ENCODE data around the gene PRDM10.

DNA sequence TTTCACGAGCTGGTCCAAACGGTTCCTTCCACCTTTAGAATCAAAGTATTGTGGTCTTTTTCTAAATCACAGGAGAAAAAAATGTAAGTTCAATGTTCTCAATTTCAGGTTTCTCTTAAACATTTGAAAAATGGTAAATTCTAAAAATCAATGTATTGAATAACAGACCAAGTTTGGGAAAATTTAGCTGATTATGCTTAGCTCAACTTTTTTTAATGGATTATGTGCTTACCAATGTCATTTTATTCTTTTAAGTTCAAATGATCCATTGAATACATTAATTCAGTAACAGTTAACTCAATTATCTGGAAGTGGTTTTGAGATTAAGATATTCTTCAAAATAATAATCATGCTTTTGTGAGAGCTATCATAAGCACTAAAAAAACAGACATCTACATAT is 5.1 kb downstream of the PRDM10 start:
- TF ChIP-seq, protein P1, sequence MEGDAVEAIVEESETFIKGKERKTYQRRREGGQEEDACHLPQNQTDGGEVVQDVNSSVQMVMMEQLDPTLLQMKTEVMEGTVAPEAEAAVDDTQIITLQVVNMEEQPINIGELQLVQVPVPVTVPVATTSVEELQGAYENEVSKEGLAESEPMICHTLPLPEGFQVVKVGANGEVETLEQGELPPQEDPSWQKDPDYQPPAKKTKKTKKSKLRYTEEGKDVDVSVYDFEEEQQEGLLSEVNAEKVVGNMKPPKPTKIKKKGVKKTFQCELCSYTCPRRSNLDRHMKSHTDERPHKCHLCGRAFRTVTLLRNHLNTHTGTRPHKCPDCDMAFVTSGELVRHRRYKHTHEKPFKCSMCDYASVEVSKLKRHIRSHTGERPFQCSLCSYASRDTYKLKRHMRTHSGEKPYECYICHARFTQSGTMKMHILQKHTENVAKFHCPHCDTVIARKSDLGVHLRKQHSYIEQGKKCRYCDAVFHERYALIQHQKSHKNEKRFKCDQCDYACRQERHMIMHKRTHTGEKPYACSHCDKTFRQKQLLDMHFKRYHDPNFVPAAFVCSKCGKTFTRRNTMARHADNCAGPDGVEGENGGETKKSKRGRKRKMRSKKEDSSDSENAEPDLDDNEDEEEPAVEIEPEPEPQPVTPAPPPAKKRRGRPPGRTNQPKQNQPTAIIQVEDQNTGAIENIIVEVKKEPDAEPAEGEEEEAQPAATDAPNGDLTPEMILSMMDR (IDR thresholded peaks at IDR 0.05), result no peak
- TF ChIP-seq POLR2A (IDR thresholded peaks at IDR 0.05), result no peak
